Activated CD4-positive, alpha-beta T cell treated with anti-CD3 and anti-CD28 coated beads, Interleukin-2, amount 10 ng/mL, durations not matched to agents 24 days and 14 days (primary cell): ENCODE data around the gene JUND. TPM values are rescaled to one million over a fixed set of nuclear protein-coding genes. Genes with fewer than 3 reads are reported as not detected.

Source experiments
- DNase-seq: peaks from one replicate; pipeline ENCODE4 v3.0.0; 2022
- H3K27ac Mint-ChIP-seq: one replicate; pipeline ENCODE4 v1.8.0; 2022; ENCODE audit warnings: mild to moderate bottlenecking, mixed read lengths
- H3K27me3 Mint-ChIP-seq: one replicate; pipeline ENCODE4 v1.8.0; 2022; ENCODE audit warnings: mixed read lengths
- H3K36me3 Mint-ChIP-seq: one replicate; pipeline ENCODE4 v1.8.0; 2022; ENCODE audit warnings: low read depth, mild to moderate bottlenecking, mixed read lengths
- H3K4me1 Mint-ChIP-seq: one replicate; pipeline ENCODE4 v1.8.0; 2021; ENCODE audit warnings: mixed read lengths
- H3K4me3 Mint-ChIP-seq: one replicate; pipeline ENCODE4 v1.8.0; 2022; ENCODE audit warnings: mild to moderate bottlenecking, moderate library complexity, mixed read lengths
- H3K9me3 Mint-ChIP-seq: one replicate; pipeline ENCODE4 v1.8.0; 2021; ENCODE audit warnings: mixed read lengths
- intact Hi-C: fragments of 100-400 bp; cut with micrococcal nuclease; formaldehyde crosslinking; loops from one replicate; pipeline ENCODE4 v1.15.1; 2023
- total RNA-seq: library from RNA; stranded (reverse); gene quantifications from 2 replicates; pipeline ENCODE4 v1.2.3, GENCODE V29; 2022

Gene JUND
- total RNA-seq, 1 donor from 2014 or later, result 413 TPM

- intact Hi-C loops, result loop anchor here (2.0 kb wide), 2 partner anchors 24 to 140 kb away; no protein-coding TSS in a partner anchor
- Mint-ChIP-seq H3K4me3 (no peak overlapping the region), H3K4me1 (peaks cover 7% of the 10 kb centered on the region), H3K27ac (no peak overlapping the region), H3K9me3 (no peaks in the 10 kb centered on the region), H3K27me3 (peaks cover 22% of the 10 kb centered on the region), H3K36me3 (no peaks in the 10 kb centered on the region)
- DNase-seq, result no peak
Measured at GRCh38 chr19:18252370-18252717, 29.1 kb downstream of the JUND start.

- no peaks in the 10 kb centered on the region for H3K9me3 Mint-ChIP-seq
- DNase-seq, result peak; percentile 94
- H3K36me3 Mint-ChIP-seq, result no peaks in the 10 kb centered on the region
- H3K4me3 Mint-ChIP-seq, result no peak overlapping the region
- H3K27ac Mint-ChIP-seq, result no peak overlapping the region
- H3K27me3 Mint-ChIP-seq, result peaks cover 22% of the 10 kb centered on the region
- H3K4me1 Mint-ChIP-seq, result peaks cover 7% of the 10 kb centered on the region
- intact Hi-C loops, result loop anchor here (1.0 to 2.0 kb wide), 4 partner anchors 23 to 139 kb away; no protein-coding TSS in a partner anchor
Measured at GRCh38 chr19:18251587-18252369, 29.6 kb downstream of the JUND start.

- Mint-ChIP-seq H3K4me3 (no peak overlapping the region), H3K36me3 (no peaks in the 10 kb centered on the region), H3K4me1 (peaks cover 7% of the 10 kb centered on the region), H3K27ac (no peak overlapping the region), H3K27me3 (peaks cover 18% of the 10 kb centered on the region), H3K9me3 (no peaks in the 10 kb centered on the region)
- intact Hi-C loops, result no loop called here
- DNase-seq, result no peak
Measured at GRCh38 chr19:18249834-18250233, 31.6 kb downstream of the JUND start.

- Mint-ChIP-seq H3K4me3 (no peak overlapping the region), H3K27ac (no peak overlapping the region), H3K36me3 (no peaks in the 10 kb centered on the region), H3K9me3 (no peaks in the 10 kb centered on the region), H3K27me3 (no peaks in the 10 kb centered on the region), H3K4me1 (no peaks in the 10 kb centered on the region)
- no peak for DNase-seq
- intact Hi-C loops, result no loop called here
Measured at GRCh38 chr19:18245297-18245696, 36.1 kb downstream of the JUND start.

GRCh38 chr19:18239303-18239702 lies 42.1 kb downstream of the JUND start:
- DNase-seq, result no peak
- Mint-ChIP-seq H3K27ac (no peak overlapping the region), H3K27me3 (peaks cover 5% of the 10 kb centered on the region), H3K36me3 (no peaks in the 10 kb centered on the region), H3K9me3 (no peaks in the 10 kb centered on the region), H3K4me1 (no peaks in the 10 kb centered on the region), H3K4me3 (no peak overlapping the region)
- intact Hi-C loops, result no loop called here

GRCh38 chr19:18234194-18234593 lies 47.2 kb downstream of the JUND start:
- Mint-ChIP-seq H3K4me3 (no peak overlapping the region), H3K27me3 (peaks cover 38% of the 10 kb centered on the region), H3K9me3 (peaks cover 6% of the 10 kb centered on the region), H3K4me1 (peaks cover 4% of the 10 kb centered on the region), H3K36me3 (no peaks in the 10 kb centered on the region), H3K27ac (no peak overlapping the region)
- no peak for DNase-seq
- intact Hi-C loops, result no loop called here

- Mint-ChIP-seq H3K36me3 (no peaks in the 10 kb centered on the region), H3K27me3 (peaks cover 38% of the 10 kb centered on the region)
Measured at GRCh38 chr19:18233224-18233825, 48.1 kb downstream of the JUND start.

GRCh38 chr19:18232540-18233223 lies 48.7 kb downstream of the JUND start:
- Mint-ChIP-seq H3K27ac (no peak overlapping the region), H3K4me1 (peaks cover 4% of the 10 kb centered on the region), H3K27me3 (peaks cover 43% of the 10 kb centered on the region), H3K4me3 (no peak overlapping the region), H3K36me3 (no peaks in the 10 kb centered on the region), H3K9me3 (peaks cover 6% of the 10 kb centered on the region)
- DNase-seq, result no peak
- intact Hi-C loops, result no loop called here

More at GRCh38 chr19:18233224-18233825, 48.1 kb downstream of the JUND start:
- Mint-ChIP-seq H3K27ac (no peak overlapping the region), H3K9me3 (peaks cover 6% of the 10 kb centered on the region), H3K4me3 (no peak overlapping the region), H3K4me1 (peaks cover 4% of the 10 kb centered on the region)
- DNase-seq, result peak; percentile 91
- intact Hi-C loops, result no loop called here

GRCh38 chr19:18231775-18232174 lies 49.6 kb downstream of the JUND start:
- DNase-seq, result no peak
- Mint-ChIP-seq H3K4me3 (no peak overlapping the region), H3K36me3 (no peaks in the 10 kb centered on the region), H3K27me3 (peaks cover 51% of the 10 kb centered on the region), H3K27ac (no peak overlapping the region), H3K4me1 (peaks cover 4% of the 10 kb centered on the region), H3K9me3 (peaks cover 6% of the 10 kb centered on the region)
- intact Hi-C loops, result no loop called here

GRCh38 chr19:18230941-18231734 lies 50.3 kb downstream of the JUND start:
- peaks cover 54% of the 10 kb centered on the region for H3K27me3 Mint-ChIP-seq
- no peak overlapping the region for H3K27ac Mint-ChIP-seq

GRCh38 chr19:18229915-18230314 lies 51.5 kb downstream of the JUND start:
- peaks cover 7% of the 10 kb centered on the region for H3K4me1 Mint-ChIP-seq
- H3K4me3 Mint-ChIP-seq, result no peak overlapping the region
- H3K27ac Mint-ChIP-seq, result no peak overlapping the region
- DNase-seq, result no peak
- no peaks in the 10 kb centered on the region for H3K36me3 Mint-ChIP-seq
- peaks cover 58% of the 10 kb centered on the region for H3K27me3 Mint-ChIP-seq
- peaks cover 6% of the 10 kb centered on the region for H3K9me3 Mint-ChIP-seq
- intact Hi-C loops, result loop anchor here (2.0 kb wide), 1 partner anchor 23 kb away; no protein-coding TSS in a partner anchor

More at GRCh38 chr19:18230941-18231734, 50.3 kb downstream of the JUND start:
- Mint-ChIP-seq H3K9me3 (peaks cover 6% of the 10 kb centered on the region), H3K4me1 (peaks cover 4% of the 10 kb centered on the region), H3K4me3 (no peak overlapping the region), H3K36me3 (no peaks in the 10 kb centered on the region)
- intact Hi-C loops, result no loop called here
- no peak for DNase-seq
